WTC11 (cell line): ENCODE data around the gene HBM.

Experiments
- ATF6 ChIP-seq: sonication (generic); formaldehyde crosslinking; IDR thresholded peaks from 2 replicates; pipeline ENCODE4 v1.8.1; 2023; ENCODE audit warnings: mild to moderate bottlenecking, missing genetic modification reagents
- CDX4 ChIP-seq: fragments of 250-450 bp; sonication (Bioruptor Pico); IDR thresholded peaks from 2 replicates; pipeline ENCODE4 v1.9.0; 2021; ENCODE audit warnings: moderate library complexity, mild to moderate bottlenecking, inconsistent platforms, borderline replicate concordance
- CREB1 ChIP-seq: sonication (generic); formaldehyde crosslinking; IDR thresholded peaks from 2 replicates; pipeline ENCODE4 v1.8.0; 2023; ENCODE audit warnings: mild to moderate bottlenecking, missing genetic modification reagents
- CTCF ChIP-seq: fragments of 200-600 bp; IDR thresholded peaks from 2 replicates; pipeline ENCODE4 v1.8.0; 2022; ENCODE audit warnings: antibody characterized with exemption
- EMX1 ChIP-seq: fragments of 250-450 bp; sonication (Bioruptor Pico); IDR thresholded peaks from 2 replicates; pipeline ENCODE4 v1.8.0; 2021; ENCODE audit warnings: mild to moderate bottlenecking
- ESRRA ChIP-seq: sonication (generic); formaldehyde crosslinking; IDR thresholded peaks from 2 replicates; pipeline ENCODE4 v1.8.1; 2022; ENCODE audit warnings: mild to moderate bottlenecking, missing genetic modification reagents, borderline replicate concordance
- IRF1 ChIP-seq: sonication (generic); formaldehyde crosslinking; IDR thresholded peaks from 2 replicates; pipeline ENCODE4 v1.8.0; 2023; ENCODE audit warnings: missing genetic modification reagents
- JUN ChIP-seq: sonication (generic); formaldehyde crosslinking; IDR thresholded peaks from 2 replicates; pipeline ENCODE4 v1.8.0; 2023; ENCODE audit warnings: mild to moderate bottlenecking, missing genetic modification reagents
- NFYB ChIP-seq: sonication (generic); formaldehyde crosslinking; conservative IDR thresholded peaks from 2 replicates; pipeline ENCODE4 v1.8.0; 2022; ENCODE audit warnings: low read depth, missing genetic modification reagents
- STAT6 ChIP-seq: sonication (generic); formaldehyde crosslinking; conservative IDR thresholded peaks from 2 replicates; pipeline ENCODE4 v1.8.1; 2023; ENCODE audit warnings: mild to moderate bottlenecking, low read depth, missing genetic modification reagents, moderate library complexity
- TEAD4 ChIP-seq: sonication (generic); formaldehyde crosslinking; IDR thresholded peaks from 2 replicates; pipeline ENCODE4 v1.8.0; 2022; ENCODE audit warnings: mild to moderate bottlenecking, missing genetic modification reagents
- TP53 ChIP-seq: sonication (generic); formaldehyde crosslinking; IDR thresholded peaks from 2 replicates; pipeline ENCODE4 v1.8.1; 2023; ENCODE audit warnings: mild to moderate bottlenecking, missing genetic modification reagents
- USF1 ChIP-seq: sonication (generic); formaldehyde crosslinking; IDR thresholded peaks from 2 replicates; pipeline ENCODE4 v1.8.0; 2022; ENCODE audit warnings: mild to moderate bottlenecking, missing genetic modification reagents

GRCh38 chr16:159136-159849 is 6.5 kb upstream of the HBM start:
- TF ChIP-seq USF1 (CRISPR knock-in tag): no peak
- TF ChIP-seq CTCF: no peak
- TF ChIP-seq TEAD4 (CRISPR knock-in tag): no peak
- TF ChIP-seq EMX1 (CRISPR knock-in tag): no peak
- TF ChIP-seq STAT6 (CRISPR knock-in tag): no peak
- no peak for TF ChIP-seq CDX4 (CRISPR knock-in tag)
- no peak for TF ChIP-seq ESRRA (CRISPR knock-in tag)
- TF ChIP-seq JUN (CRISPR knock-in tag): no peak
- TF ChIP-seq ATF6 (CRISPR knock-in tag): no peak
- no peak for TF ChIP-seq CREB1 (CRISPR knock-in tag)
- no peak for TF ChIP-seq NFYB (CRISPR knock-in tag)
- TF ChIP-seq TP53 (CRISPR knock-in tag): no peak
- no peak for TF ChIP-seq IRF1 (CRISPR knock-in tag)
